Head of caudate nucleus (tissue), 42 donors: Measurements from ENCODE around the gene FBXO44.

ENCODE experiments used
- DNase-seq, 42 donors: peaks; one replicate each; pipeline versions ENCODE4 v3.0.0 to v3.0.0-alpha.2; 2020 to 2021; ENCODE audit warnings: mixed read lengths in 7 of 42
- intact Hi-C: fragments of 100-400 bp; cut with DNase I; formaldehyde crosslinking; loops from one replicate; pipeline ENCODE4 v1.15.0; 2022

FBXO44 gene

DNA sequence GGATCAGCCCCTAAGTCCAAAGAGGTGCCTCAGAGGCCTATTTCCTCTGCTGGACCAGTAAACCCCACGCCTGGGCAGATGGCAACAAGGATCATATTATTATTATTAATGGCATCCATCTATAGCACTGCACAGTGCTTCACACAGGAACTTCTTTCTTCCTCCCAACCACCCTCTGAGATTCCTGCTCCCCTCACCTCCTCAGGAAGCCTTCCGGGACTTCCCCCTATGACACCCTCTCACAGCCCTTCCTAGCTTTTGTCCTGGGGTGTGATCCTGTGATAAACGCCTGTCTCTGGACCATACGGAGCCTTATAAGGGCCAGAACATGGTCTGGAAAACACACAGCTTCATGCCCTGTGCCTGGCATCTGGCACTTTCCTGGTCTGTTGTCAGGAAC is 3.7 kb upstream of the FBXO44 start:
- DNase-seq, result no peak
- intact Hi-C loops, result loop anchor here (5.0 to 10.0 kb wide), 2 partner anchors 66 to 154 kb away; partner anchors contain the start of genes CLCN6 and MTHFR

DNA sequence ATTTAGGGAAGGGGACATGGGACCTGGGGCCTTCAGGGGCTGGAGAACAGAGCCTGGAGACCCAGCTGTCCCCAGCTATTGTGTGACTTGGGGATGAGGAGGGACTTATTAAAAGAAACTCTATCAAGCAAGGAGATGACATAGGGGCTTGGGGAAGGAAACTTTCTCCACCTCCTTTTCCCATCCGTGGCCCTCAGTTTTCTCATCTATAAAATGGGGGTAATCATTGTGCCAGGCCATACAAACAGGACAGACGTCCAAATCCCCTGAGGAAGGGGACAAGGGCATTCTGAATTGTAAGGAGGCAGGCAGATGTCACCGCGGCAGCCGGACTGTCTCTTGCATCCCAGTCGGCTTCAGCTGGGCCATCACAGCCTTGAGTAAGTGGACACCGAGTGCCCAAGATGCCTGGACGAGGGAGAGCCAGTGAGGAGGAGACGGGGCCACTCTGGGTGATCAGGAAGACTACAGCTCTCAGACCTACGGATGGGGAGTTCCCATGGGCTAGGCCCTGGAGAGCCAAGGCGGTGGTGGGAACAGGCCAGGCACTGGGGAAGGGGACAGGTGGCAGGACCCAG is 2.4 kb upstream of the FBXO44 start:
- intact Hi-C loops, result loop anchor here (5.0 to 10.0 kb wide), 2 partner anchors 65 to 153 kb away; partner anchors contain the start of genes CLCN6 and MTHFR
- no peak for DNase-seq

DNA sequence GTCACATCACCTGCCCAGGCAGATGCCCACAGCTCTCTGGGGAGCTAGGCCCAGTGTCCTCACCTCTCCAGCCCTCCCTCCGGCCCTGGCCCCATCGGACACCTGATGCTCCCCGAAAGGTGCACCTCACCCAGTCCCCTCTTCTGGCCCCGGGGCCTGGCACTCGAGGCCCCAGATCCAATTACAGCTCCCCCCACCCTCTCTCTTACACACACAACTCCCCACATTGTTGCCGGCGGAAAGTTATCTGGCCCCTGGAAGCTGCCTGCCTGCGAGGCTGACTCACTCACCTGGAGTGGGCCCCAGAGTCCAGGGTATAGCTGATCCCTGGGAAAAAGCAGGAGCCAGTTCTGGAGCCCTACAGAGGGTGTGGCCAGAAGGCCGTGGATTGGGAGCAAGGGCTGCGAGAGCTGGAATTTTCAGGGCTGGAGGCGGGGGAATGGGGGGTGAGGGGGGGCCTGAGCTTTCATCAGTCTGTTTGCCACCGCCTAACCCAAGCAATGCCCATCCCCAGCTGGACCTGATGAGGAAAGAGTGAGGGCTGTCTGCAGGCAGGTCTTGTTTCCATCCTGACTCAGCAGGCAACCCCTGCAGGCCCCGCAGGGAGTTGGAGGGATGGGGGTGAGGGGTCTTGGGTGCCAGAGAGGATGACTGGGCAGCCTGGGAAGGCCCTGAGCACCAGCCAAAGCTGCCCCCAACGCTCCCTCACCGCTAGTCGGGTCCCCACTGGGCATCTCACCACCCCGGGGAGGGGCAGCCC is 1.4 kb upstream of the FBXO44 start:
- DNase-seq, result peak in 2 of 42 donors; percentile 25 to 52
- intact Hi-C loops, result loop anchor here (5.0 to 10.0 kb wide), 2 partner anchors 64 to 152 kb away; partner anchors contain the start of genes CLCN6 and MTHFR

DNA sequence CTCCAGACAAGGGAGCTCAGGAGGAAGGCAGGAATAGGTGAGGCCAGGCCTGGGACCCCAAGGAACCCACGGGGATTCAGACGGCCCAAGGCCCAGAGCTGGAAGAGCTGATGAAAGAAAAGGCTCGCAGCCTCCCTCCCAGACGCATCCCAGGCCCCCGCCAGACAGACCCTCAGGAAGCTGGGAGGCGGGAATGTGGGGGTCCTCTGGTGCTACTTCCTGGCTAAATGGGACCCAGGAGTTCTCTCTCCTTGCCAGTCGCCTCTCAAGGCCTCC is 878 bp upstream of the FBXO44 start:
- no peak for DNase-seq
- intact Hi-C loops, result loop anchor here (5.0 to 10.0 kb wide), 2 partner anchors 64 to 151 kb away; partner anchors contain the start of genes CLCN6 and MTHFR

DNA sequence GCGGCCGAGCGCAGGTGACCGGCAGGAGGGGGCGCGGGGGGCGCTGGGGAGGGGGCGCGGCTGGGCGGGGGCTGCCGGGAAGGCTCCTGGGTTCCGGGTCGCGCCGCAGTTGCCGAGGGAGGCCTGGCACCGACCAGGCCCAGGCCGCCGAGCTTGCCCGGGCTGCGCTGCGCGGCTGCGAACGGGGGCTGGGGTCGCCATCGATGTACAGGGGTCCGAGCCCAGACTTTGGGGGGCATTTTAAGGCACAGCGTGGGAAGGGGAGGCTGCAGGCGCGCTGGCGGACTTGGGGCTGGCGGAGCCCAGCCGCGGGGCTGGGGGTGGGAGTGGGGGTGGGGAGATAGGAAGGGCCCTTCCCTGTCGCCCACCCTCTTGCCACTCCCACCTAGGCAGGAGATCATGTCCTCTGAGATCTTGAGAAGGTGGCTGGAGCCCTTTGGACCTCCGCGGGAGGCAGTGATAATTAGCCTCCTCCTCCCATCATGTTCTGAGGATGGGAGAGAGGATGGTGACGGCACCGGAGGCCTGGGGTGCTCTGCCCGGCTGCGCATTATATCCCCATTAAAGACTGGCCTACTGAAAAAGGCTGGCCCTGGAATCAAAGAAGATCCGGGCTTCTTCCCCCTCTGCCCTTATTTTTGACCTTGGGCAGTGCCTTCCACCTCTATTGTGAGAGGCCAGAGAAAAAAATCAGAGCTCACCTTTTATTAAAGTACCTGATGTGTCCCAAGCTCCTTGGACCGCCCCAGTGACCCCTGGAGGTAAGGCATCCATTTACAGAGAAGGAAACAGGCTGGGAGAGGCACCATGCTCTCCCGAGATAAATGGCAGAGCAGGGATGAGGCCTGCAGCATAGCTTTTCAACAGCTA is 497 bp downstream of the FBXO44 start:
- no peak for DNase-seq
- intact Hi-C loops, result loop anchor here (5.0 to 10.0 kb wide), 2 partner anchors 62 to 150 kb away; partner anchors contain the start of genes CLCN6 and MTHFR

DNA sequence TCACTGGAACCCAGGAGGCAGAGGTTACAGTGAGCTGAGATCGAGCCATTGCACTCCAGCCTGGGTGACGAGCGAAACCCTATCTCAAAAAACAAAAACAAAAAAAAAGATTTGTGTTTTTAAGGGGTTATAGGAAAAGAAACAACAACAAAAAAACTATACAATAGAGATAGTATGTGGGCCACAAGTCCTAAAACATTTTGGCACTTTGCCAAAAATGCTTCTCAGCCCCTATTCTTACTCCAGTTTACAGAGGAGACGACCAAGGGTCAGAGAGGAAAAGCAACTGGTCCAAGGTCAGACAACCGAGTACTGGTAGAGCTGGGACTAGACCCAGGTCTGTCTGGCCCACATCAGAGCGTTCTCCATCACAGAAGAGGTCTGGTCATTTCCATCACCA is 3.0 kb downstream of the FBXO44 start:
- intact Hi-C loops, result loop anchor here (10.0 kb wide), 1 partner anchor 147 kb away; the partner anchor contains the start of genes CLCN6 and MTHFR
- DNase-seq, result no peak

DNA sequence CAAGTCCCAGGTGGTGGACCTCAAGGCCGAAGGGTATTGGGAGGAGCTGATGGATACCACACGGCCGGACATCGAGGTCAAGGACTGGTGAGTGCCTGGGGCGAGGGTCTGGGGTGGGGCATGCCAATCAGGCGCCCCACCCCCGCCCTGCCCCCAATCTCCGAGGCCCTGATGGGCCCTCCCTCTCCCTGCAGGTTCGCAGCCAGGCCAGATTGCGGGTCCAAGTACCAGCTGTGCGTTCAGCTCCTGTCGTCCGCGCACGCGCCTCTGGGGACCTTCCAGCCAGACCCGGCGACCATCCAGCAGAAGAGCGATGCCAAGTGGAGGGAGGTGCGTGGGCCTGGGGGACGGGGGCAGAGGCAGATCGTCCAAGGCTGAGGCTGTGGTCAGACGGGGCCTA is 3.9 kb downstream of the FBXO44 start:
- intact Hi-C loops, result loop anchor here (10.0 kb wide), 1 partner anchor 146 kb away; the partner anchor contains the start of genes CLCN6 and MTHFR
- no peak for DNase-seq

DNA sequence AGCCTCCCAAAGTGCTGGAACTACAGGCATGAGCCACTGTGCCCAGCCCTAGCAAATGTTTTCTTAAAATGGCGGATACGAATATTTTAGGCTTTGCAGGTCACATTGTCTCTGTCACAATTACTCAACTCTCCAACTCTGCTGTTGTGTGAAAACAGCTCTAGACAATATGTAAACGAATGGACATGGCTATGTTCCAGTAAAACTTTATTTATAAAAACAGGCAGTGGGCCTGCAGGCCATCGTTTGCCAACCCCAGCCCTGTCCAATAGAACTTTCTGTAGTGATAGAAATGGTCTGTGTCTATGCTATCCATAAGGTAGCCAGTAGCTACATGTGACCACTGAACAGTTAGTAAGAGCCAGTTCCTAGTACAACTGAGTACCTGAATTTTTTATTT is 5.1 kb downstream of the FBXO44 start:
- intact Hi-C loops, result loop anchor here (10.0 kb wide), 1 partner anchor 145 kb away; the partner anchor contains the start of genes CLCN6 and MTHFR
- DNase-seq, result no peak

DNA sequence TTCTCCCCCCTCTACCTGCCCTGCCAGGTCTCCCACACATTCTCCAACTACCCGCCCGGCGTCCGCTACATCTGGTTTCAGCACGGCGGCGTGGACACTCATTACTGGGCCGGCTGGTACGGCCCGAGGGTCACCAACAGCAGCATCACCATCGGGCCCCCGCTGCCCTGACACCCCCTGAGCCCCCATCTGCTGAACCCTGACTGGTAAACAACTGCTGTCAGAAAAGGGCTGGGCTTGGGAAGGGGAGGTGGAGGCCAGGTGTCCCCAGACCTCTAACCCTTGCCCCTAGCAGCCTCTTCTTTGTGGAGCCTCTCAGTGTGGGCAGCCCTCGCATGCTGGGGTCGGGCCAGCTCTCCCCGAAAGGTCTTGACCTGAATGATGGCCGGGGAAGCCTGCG is 6.4 kb downstream of the FBXO44 start:
- intact Hi-C loops, result no loop called here
- no peak for DNase-seq

DNA sequence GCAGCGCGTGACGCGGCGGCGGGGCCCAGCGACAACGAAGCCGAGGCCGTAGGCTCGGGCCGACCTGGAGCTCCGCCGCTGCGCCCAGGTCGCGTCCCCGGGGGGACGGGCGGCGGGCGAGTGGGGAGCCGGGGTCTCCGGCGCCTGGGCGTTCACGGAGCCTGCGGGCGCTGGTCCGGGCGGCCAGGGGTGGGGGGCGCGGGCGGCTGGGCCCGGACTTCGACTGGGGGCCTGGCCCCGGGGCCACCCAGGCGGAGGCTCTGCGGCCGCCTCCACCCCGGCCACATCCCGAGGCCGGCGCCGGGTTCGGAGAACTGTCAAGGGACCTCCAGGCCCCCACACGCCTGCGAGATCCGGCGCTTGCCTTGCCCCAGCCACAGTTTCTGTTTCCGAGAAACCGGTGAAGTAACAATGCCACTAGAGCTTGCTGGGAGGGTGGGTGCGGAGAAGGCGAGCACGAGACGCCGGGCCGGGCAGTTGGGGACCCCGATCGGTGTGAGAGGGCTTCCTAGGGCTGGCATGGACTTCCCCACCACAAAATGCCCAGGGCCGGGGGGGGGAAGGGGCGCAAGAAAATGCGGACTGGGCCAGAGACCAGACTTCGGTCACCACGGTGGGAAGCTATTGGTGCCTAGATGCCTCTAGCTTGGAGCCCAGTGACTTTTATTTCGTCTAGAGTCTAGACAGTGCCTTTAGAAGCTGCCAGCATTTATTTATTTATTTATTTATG is 9.8 kb downstream of the FBXO44 start:
- peak in 16 of 42 donors; percentile 28 to 70 (median 43) for DNase-seq
- intact Hi-C loops, result no loop called here

DNA sequence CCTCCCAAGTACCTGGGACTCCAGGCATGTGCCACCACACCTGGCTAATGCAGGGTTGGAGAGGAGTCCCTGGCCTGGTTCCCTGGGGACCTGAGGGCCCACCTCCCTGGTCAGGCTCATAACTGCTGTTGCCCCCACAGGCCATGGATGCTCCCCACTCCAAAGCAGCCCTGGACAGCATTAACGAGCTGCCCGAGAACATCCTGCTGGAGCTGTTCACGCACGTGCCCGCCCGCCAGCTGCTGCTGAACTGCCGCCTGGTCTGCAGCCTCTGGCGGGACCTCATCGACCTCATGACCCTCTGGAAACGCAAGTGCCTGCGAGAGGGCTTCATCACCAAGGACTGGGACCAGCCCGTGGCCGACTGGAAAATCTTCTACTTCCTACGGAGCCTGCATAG is 13.8 kb downstream of the FBXO44 start:
- intact Hi-C loops, result no loop called here
- DNase-seq, result no peak

DNA sequence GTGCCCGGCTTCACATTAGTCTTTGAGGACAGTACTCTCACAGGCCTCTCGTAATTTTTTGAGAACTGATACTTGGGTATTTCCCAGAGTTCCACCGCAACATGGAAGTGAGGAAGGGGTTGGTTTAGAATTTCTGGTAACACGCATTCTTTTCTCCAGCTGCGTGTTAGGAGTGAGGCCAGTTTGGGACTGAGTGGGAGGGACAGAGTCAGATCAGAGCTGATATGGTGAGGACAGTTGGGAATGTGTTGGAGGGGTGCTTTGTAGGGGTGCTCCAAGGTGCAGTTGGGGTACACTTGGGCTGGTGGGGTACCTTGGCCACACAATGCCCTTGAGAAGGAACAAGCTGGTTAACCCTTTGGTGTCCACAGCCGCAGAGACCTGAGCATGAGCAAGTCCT is 16.1 kb downstream of the FBXO44 start:
- intact Hi-C loops, result no loop called here
- no peak for DNase-seq

DNA sequence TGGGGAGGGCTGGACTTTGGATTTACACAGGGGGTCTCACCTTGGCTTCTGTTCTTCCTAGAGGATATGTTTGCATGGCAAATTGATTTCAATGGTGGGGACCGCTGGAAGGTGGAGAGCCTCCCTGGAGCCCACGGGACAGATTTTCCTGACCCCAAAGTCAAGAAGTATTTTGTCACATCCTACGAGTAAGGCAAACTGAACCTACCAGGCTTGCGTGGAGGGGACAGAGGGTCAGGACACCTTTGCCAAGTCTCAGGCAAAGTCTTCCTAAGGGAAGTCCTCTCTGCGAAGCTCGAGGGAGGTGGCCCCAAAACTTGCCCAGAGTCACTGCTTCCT is 16.5 kb downstream of the FBXO44 start:
- DNase-seq, result no peak
- intact Hi-C loops, result no loop called here

DNA sequence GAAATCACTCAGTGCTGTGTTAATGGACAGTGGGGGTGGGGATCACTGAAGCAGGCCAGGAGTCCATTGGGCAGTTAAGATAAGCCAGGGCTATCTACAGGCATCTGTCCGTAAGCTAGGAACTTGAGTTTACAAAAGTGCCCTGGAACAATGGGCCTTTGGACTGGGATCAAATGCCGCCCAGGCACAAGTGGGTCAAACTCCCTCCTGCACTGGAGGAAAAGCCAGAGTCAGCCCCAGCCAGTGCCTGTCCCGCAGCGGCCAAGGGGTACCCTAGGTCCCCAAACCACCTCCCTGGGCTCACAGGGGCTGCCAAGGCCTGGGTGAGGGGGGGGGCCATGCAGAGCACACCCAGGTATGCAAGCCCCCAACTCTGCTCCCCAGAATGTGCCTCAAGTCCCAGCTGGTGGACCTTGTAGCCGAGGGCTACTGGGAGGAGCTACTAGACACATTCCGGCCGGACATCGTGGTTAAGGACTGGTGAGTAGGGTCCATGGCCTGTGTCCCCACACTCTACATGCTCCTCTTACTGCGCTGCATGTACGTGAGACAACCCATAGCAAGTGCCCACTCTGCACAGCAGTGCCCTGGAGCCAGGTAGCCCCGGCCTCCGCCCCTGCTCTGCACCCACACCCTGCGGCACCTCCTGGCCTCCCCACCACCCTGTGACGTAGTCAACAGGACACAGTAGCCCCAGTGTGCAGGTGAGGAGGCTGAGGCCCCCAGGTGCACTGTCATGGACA is 17.0 kb downstream of the FBXO44 start:
- DNase-seq, result no peak
- intact Hi-C loops, result no loop called here

DNA sequence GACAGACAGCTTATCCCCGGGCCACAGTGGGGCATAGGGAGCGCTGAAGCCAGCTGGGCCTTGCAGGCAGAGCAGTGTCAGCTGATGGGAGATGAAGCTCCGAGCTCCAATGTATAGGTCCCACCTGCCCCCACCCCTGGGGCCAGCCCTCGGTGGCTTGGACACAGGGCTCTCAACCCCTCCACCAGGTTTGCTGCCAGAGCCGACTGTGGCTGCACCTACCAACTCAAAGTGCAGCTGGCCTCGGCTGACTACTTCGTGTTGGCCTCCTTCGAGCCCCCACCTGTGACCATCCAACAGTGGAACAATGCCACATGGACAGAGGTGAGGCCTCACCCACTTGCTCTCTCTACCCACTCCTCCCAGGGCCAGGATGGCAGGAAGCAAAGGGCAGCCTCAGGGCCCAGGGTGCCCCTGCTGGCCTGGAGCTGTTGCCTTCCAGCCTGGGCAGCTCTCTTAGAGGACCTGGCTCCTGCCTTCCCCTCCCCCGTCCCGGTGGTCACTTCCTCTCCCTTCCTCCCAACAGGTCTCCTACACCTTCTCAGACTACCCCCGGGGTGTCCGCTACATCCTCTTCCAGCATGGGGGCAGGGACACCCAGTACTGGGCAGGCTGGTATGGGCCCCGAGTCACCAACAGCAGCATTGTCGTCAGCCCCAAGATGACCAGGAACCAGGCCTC is 18.6 kb downstream of the FBXO44 start:
- intact Hi-C loops, result no loop called here
- no peak for DNase-seq

DNA sequence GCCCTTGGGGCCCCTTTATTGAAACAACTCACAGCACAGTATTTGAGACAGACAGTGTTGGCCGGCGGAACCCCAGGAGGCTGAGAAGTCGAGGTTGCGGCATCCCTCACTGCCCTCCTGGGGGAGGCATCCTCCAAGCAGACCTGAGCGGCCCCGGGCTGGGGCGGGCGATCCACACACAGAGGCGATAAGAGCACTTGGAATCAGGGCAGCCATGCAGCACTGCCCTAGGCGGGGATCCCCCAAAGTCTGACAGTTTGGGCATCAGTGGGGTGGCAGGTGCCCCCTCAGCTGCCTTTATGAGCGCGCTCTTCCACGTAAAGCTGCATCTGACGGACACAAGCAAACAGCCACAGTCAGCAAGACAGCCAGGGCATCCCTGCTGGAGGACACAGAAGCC is 19.8 kb downstream of the FBXO44 start:
- DNase-seq, result no peak
- intact Hi-C loops, result no loop called here

DNA sequence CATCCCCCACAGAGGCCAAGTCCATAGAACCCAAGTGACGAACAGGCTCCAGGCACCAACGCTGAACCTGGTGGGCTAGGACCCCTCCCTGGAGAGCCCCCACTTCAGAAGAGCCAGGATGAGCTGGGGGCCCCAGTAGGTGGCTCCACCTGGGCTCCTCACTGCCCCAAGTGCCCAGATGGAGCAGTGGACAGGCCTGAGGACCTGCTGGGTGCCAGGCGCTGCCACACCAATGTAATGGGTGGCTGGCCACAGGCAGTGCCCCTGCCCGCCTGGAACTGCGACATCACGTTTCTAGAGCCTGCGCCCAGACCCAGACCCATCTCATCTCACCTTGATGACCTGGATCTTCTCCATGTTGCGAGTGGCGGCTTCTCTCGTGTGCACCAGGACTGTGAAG is 20.6 kb downstream of the FBXO44 start:
- intact Hi-C loops, result no loop called here
- no peak for DNase-seq
